ENCODE data around the gene CLEC11A. TPM values are rescaled to one million over a fixed set of nuclear protein-coding genes. Genes with fewer than 3 reads are reported as not detected.
A peak's percentile ranks its signal among the peaks of the same experiment; 100 is the strongest.

The CLEC11A gene
- total and polyA plus RNA-seq, 2 of the 8 experiments (the other 6 are each of a cell fraction or from before 2014, with no cell fraction given) = 4.3 to 17.4 TPM

GRCh38 chr19:50708179-50708879, 14.8 kb upstream of the CLEC11A start:
- DNase-seq (ENCODE audit: low read depth in 1 of 2, low spot score in 2 of 2) (no peak), FAIRE-seq (peak; percentile 19)
- H3K23ac ChIP-seq (ENCODE audit: insufficient read length) = no peak overlapping the region
- H4K20me1 ChIP-seq (replicated peaks in 1 of 2; ENCODE audit: control insufficient read depth in 1 of 2, insufficient read depth in 2 of 2, low read length in 2 of 2) = peaks cover 0 to 3% of the 10 kb centered on the region in 2 experiments
- H2BK20ac ChIP-seq (ENCODE audit: low read length) = no peak overlapping the region
- H3K9me3 ChIP-seq (ENCODE audit: insufficient read depth in 2 of 2, low read depth in 1 of 2, low read length in 1 of 2) = no peaks in the 10 kb centered on the region
- H2BK120ac ChIP-seq (replicated peaks; ENCODE audit: low read depth, low read length) = no peak overlapping the region
- peaks cover 0 to 2% (median 0%) of the 10 kb centered on the region in 4 experiments; a peak in 4 of 7 replicates for H3K4me1 ChIP-seq (replicated peaks in 1 of 4; ENCODE audit: control insufficient read depth in 3 of 4, insufficient read depth in 4 of 4, low read length in 3 of 4)
- H2BK15ac ChIP-seq (ENCODE audit: low read length) = no peak overlapping the region
- no peak overlapping the region for H4K8ac ChIP-seq (ENCODE audit: extremely low read depth, insufficient read depth, low read length)
- H3K9ac ChIP-seq (replicated peaks in 1 of 4; ENCODE audit: extremely low read depth in 1 of 4, low read depth in 3 of 4, low read length in 3 of 4) = no peak overlapping the region
- no peak overlapping the region for H2BK12ac ChIP-seq (ENCODE audit: low read depth, low read length)
- no peaks in the 10 kb centered on the region; the same call in 1 of the 2 replicates for H3K79me1 ChIP-seq (ENCODE audit: low read depth, low read length)
- no peak overlapping the region for H3K4ac ChIP-seq (replicated peaks; ENCODE audit: insufficient read length, low read depth, low read length)
- H3K4me2 ChIP-seq (ENCODE audit: insufficient read depth in 1 of 2, low read depth in 2 of 2, low read length in 2 of 2) = no peak overlapping the region
- H3K23me2 ChIP-seq (ENCODE audit: low read depth, low read length) = no peaks in the 10 kb centered on the region; the same call in 1 of the 2 replicates
- H3K79me2 ChIP-seq (ENCODE audit: control insufficient read depth in 1 of 2, insufficient read depth in 2 of 2, low read length in 2 of 2) = no peaks in the 10 kb centered on the region
- TF ChIP-seq RAD21 (IDR thresholded peaks at IDR 0.05 in 1 of 2, conservative IDR thresholded peaks at IDR 0.05 in 1 of 2; ENCODE audit: low read depth in 2 of 2, low read length in 2 of 2) (peak; percentile 21 to 42; a peak in 3 of 4 replicates), CTBP2 (IDR thresholded peaks at IDR 0.05; ENCODE audit: borderline replicate concordance, insufficient read depth, insufficient read length, low read length) (no peak), TAF7 (optimal IDR thresholded peaks at IDR 0.05; ENCODE audit: borderline replicate concordance, low read depth, low read length) (no peak)
- TF ChIP-seq, protein P1, sequence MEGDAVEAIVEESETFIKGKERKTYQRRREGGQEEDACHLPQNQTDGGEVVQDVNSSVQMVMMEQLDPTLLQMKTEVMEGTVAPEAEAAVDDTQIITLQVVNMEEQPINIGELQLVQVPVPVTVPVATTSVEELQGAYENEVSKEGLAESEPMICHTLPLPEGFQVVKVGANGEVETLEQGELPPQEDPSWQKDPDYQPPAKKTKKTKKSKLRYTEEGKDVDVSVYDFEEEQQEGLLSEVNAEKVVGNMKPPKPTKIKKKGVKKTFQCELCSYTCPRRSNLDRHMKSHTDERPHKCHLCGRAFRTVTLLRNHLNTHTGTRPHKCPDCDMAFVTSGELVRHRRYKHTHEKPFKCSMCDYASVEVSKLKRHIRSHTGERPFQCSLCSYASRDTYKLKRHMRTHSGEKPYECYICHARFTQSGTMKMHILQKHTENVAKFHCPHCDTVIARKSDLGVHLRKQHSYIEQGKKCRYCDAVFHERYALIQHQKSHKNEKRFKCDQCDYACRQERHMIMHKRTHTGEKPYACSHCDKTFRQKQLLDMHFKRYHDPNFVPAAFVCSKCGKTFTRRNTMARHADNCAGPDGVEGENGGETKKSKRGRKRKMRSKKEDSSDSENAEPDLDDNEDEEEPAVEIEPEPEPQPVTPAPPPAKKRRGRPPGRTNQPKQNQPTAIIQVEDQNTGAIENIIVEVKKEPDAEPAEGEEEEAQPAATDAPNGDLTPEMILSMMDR (IDR thresholded peaks at IDR 0.05; ENCODE audit: control extremely low read depth in 1 of 3, insufficient read depth in 1 of 3, low read depth in 1 of 3, low read length in 3 of 3) = peak in 2 of 3 experiments; percentile 14 to 37; a peak in 2 of 4 replicates
- no peak overlapping the region for H3K56ac ChIP-seq (replicated peaks; ENCODE audit: insufficient read length, low read depth, low read length)
- no peak overlapping the region for H3K14ac ChIP-seq (ENCODE audit: insufficient read length)
- H3K27me3 ChIP-seq (replicated peaks in 1 of 4; ENCODE audit: control insufficient read depth in 3 of 4, extremely low read depth in 1 of 4, insufficient read depth in 3 of 4, low read length in 3 of 4) = peaks cover 0 to 4% (median 2%) of the 10 kb centered on the region in 4 experiments; a peak in 3 of 7 replicates
- no peak overlapping the region for H3K27ac ChIP-seq (ENCODE audit: low read depth, low read length)
- H3K4me3 ChIP-seq (ENCODE audit: extremely low read depth in 1 of 4, insufficient read depth in 2 of 4, low read depth in 3 of 4, low read length in 4 of 4) = no peak overlapping the region
- H4K5ac ChIP-seq (ENCODE audit: insufficient read length, low read depth, low read length) = no peak overlapping the region
- CTCF ChIA-PET (ENCODE audit: partially characterized antibody) = interaction anchor here (0.7 to 7.0 kb wide), 6 partner anchors 8 to 171 kb away, joined by 3 to 170 read pairs (median 3); partner anchors contain the start of genes CLEC11A and SHANK1
- H2BK5ac ChIP-seq (ENCODE audit: low read depth, low read length) = no peak overlapping the region
- POLR2A ChIA-PET (ENCODE audit: partially characterized antibody) = interaction anchor here (0.6 to 1.1 kb wide), 2 partner anchors 71 to 92 kb away, joined by 3 read pairs; no protein-coding TSS in a partner anchor
- H4K91ac ChIP-seq (replicated peaks; ENCODE audit: insufficient read length, low read length) = no peak overlapping the region
- no peak overlapping the region for H3K18ac ChIP-seq (ENCODE audit: extremely low read depth, low read length)
- H2AFZ ChIP-seq (ENCODE audit: low read length) = no peak overlapping the region
- no peaks in the 10 kb centered on the region; a peak in 1 of 8 replicates for H3K36me3 ChIP-seq (ENCODE audit: control insufficient read depth in 2 of 4, insufficient read depth in 4 of 4, low read length in 3 of 4)
- H2AK5ac ChIP-seq (ENCODE audit: low read depth, low read length) = no peak overlapping the region
- 90% methylated on average over 10 of the region's 12 CpGs; no CpG with 5 or more reads in 1 of the 2 experiments for WGBS, 2 experiments (ENCODE audit: extremely low coverage in 1 of 2, insufficient coverage in 1 of 2, insufficient read length in 1 of 2, insufficient replicate concordance in 2 of 2, low coverage in 1 of 2, low lambda C conversion rate in 2 of 2, missing lambda C conversion rate in 1 of 2)
